Measurements from ENCODE around the gene JDP2.

GRCh38 chr14:75457648-75458165, 29.9 kb downstream of the JDP2 start:
- TF ChIP-seq NRF1 (IDR thresholded peaks at IDR 0.05; ENCODE audit: low read depth, low read length) = no peak
- no peak for TF ChIP-seq CTCF (IDR thresholded peaks at IDR 0.05)
- TF ChIP-seq EZH2phosphoT487 (IDR thresholded peaks at IDR 0.05; ENCODE audit: borderline replicate concordance, low read depth) = no peak

Data from SK-N-SH (cell line).